ENCODE results near the gene PNMA8B. TPM values are rescaled to one million over a fixed set of nuclear protein-coding genes. Genes with fewer than 3 reads are reported as not detected.

Gene PNMA8B
- total RNA-seq, 2 donors from 2014 or later = 0.27 to 0.29 TPM

- Histone ChIP-seq H3K4me3 (no peak overlapping the region), H3K4me1 (no peaks in the 10 kb centered on the region), H3K9ac (ENCODE audit: low read depth in 2 of 2, low read length in 2 of 2) (no peak overlapping the region), H3K27ac (no peak overlapping the region), H3K9me3 (no peaks in the 10 kb centered on the region), H3K36me3 (no peaks in the 10 kb centered on the region), H3K27me3 (no peaks in the 10 kb centered on the region)
- no peak for DNase-seq
- intact Hi-C loops (cut with DNase I) = no loop called here
- TF ChIP-seq CTCF (IDR thresholded peaks at IDR 0.05) = no peak
Measured at GRCh38 chr19:46460055-46460454, 35.6 kb downstream of the PNMA8B start.

- intact Hi-C loops (cut with DNase I) = no loop called here
- DNase-seq = no peak
- TF ChIP-seq CTCF (IDR thresholded peaks at IDR 0.05) = no peak
- Histone ChIP-seq H3K9ac (ENCODE audit: low read depth in 2 of 2, low read length in 2 of 2) (no peak overlapping the region), H3K4me1 (no peaks in the 10 kb centered on the region), H3K9me3 (no peaks in the 10 kb centered on the region), H3K27me3 (no peaks in the 10 kb centered on the region), H3K36me3 (no peaks in the 10 kb centered on the region), H3K27ac (no peak overlapping the region), H3K4me3 (no peak overlapping the region)
Measured at GRCh38 chr19:46456930-46457329, 38.7 kb downstream of the PNMA8B start.

- Histone ChIP-seq H3K9me3 (no peaks in the 10 kb centered on the region), H3K4me3 (no peak overlapping the region), H3K36me3 (no peaks in the 10 kb centered on the region), H3K4me1 (no peaks in the 10 kb centered on the region), H3K9ac (ENCODE audit: low read depth in 2 of 2, low read length in 2 of 2) (no peak overlapping the region), H3K27ac (no peak overlapping the region), H3K27me3 (no peaks in the 10 kb centered on the region)
- intact Hi-C loops (cut with DNase I) = no loop called here
- no peak for DNase-seq
- TF ChIP-seq CTCF (IDR thresholded peaks at IDR 0.05) = no peak
Measured at GRCh38 chr19:46454244-46454643, 41.4 kb downstream of the PNMA8B start.

GRCh38 chr19:46453661-46454060, 42.0 kb downstream of the PNMA8B start:
- TF ChIP-seq CTCF (IDR thresholded peaks at IDR 0.05) = no peak
- no peaks in the 10 kb centered on the region for H3K27me3 ChIP-seq
- H3K4me1 ChIP-seq = no peaks in the 10 kb centered on the region
- no peaks in the 10 kb centered on the region for H3K9me3 ChIP-seq
- H3K9ac ChIP-seq (ENCODE audit: low read depth in 2 of 2, low read length in 2 of 2) = no peak overlapping the region
- H3K27ac ChIP-seq = no peak overlapping the region
- H3K36me3 ChIP-seq = no peaks in the 10 kb centered on the region
- no peak for DNase-seq
- intact Hi-C loops (cut with DNase I) = no loop called here
- H3K4me3 ChIP-seq = no peak overlapping the region

GRCh38 chr19:46452186-46452585, 43.5 kb downstream of the PNMA8B start:
- Histone ChIP-seq H3K9ac (ENCODE audit: low read depth in 2 of 2, low read length in 2 of 2) (no peak overlapping the region), H3K4me3 (no peak overlapping the region), H3K27ac (no peak overlapping the region), H3K9me3 (no peaks in the 10 kb centered on the region), H3K27me3 (no peaks in the 10 kb centered on the region), H3K36me3 (no peaks in the 10 kb centered on the region), H3K4me1 (no peaks in the 10 kb centered on the region)
- no peak for DNase-seq
- intact Hi-C loops (cut with DNase I) = no loop called here
- no peak for TF ChIP-seq CTCF (IDR thresholded peaks at IDR 0.05)

- intact Hi-C loops (cut with DNase I) = no loop called here
- DNase-seq = no peak
- H3K4me1 ChIP-seq = no peaks in the 10 kb centered on the region
- H3K9me3 ChIP-seq = no peaks in the 10 kb centered on the region
- no peak overlapping the region for H3K27ac ChIP-seq
- TF ChIP-seq CTCF (IDR thresholded peaks at IDR 0.05) = no peak
- H3K36me3 ChIP-seq = no peaks in the 10 kb centered on the region
- H3K9ac ChIP-seq (ENCODE audit: low read depth in 2 of 2, low read length in 2 of 2) = no peak overlapping the region
- no peak overlapping the region for H3K4me3 ChIP-seq
- no peaks in the 10 kb centered on the region for H3K27me3 ChIP-seq
Measured at GRCh38 chr19:46451352-46451751, 44.3 kb downstream of the PNMA8B start.

All from colonic mucosa (tissue), 4 donors.